ENCODE measurements around the gene TAS2R4.
"Not testable (repeated sequence)": the region's sequence is repeated elsewhere in the genome, so short reads cannot be mapped to it uniquely, and the experiment has no call there.

The TAS2R4 gene, protein sequence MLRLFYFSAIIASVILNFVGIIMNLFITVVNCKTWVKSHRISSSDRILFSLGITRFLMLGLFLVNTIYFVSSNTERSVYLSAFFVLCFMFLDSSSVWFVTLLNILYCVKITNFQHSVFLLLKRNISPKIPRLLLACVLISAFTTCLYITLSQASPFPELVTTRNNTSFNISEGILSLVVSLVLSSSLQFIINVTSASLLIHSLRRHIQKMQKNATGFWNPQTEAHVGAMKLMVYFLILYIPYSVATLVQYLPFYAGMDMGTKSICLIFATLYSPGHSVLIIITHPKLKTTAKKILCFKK

DNA sequence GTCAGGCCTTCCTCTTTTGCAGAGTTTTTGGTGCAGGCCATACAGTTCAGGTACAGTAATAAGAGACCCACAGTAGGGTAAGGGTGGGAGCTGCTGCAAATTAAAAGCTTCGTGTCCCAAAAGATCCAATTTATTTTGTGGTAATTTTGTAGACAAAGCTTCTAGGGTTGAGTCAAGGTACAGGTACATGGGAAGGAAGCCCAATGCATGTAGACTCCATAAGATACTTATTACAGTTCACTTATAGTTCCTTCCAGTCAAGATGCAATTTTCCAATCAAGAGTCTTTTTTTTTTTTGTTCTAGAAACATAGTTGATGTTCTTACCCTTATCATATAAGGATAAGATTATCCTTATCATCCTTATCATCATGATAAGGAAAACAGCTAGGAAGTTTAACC lies at the start of gene TAS2R4:
Gene TAS2R4 (plus strand): TSS at position 301 of the 400 bp plus-strand sequence. CDS start 1,815 bp downstream, outside the sequence.
- no peak for DNase-seq

DNA sequence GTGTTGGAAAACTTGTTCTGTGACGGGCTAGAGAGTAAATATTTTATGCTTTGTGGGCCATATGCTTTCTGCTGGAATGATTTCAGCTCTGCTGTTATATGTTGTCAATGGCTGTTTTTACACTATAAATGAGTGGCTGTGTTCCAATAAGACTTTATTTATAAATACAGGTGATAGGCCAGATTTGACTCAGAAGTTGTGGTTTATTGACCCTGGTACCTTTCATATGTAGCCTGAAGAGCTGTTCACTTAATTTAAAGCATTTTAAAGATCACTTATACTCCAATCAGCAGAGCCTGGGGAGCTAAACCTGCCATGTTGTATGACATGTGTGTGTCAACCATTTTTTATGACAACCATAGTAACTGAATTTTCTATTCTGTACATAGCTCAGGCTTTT lies 47.5 kb upstream of the TAS2R4 start:
- no peak for DNase-seq

DNA sequence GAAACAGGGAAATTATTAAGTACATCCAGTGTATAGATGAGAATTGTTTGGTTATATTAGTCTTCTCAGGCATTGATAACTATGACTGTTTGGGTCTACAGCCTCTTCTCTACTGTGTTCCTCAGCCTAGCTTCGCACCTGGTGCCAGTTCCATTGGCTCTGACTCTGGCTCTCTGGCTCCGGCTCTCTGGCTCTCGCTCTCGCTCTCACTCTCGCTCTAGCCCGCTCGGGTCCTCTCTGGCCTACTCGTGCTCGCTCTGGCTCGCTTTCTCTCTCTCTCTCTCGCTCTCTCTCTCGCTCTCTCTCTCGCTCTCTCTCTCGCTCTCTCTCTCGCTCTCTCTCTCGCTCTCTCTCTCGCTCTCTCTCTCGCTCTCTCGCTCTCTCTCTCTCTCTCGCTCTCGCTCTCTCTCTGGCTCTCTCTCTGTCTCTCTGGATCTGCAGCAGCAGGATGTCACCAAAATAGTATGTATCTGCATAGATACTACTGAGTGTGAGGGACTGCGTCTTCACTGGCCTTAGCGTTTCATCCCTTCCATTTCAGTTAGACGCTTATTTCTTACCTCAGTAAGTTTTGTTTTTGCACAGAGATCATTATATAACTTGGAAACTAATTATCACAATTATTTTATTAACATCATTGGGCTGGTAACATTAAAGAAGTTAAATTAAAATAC lies 44.9 kb upstream of the TAS2R4 start:
- DNase-seq: no peak

DNA sequence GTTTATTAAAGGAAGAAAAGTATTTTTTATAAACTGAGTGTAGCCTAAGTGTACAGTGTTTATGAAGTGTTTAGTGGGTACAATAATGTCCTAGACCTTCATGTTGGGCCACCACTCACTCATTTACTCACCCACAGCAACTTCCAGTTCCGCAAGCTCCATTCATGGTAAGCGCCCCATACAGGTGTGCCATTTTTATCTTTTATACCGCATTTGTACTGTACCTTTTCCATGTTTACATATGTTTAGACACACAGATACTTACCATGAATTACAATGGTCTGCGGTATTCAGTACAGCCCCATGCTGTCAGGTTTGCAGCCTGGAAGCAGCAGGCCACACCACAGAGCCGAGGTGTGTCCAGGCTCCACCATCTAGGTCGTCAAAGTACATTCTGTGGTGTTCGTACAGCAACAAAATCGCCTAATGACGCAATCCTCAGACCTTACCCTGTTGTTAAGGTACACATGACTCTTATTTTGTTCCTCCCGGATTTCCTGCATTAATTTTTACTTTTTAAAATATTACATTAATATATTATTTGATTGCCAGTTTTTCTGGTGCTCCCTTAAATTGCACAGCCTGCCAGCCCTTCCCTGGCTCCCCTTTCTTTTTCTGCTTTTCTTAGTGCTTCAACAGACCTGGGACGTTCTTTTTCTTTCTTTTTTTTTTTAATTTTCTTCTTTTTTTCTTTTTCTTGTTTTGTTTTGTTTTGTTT lies 39.2 kb upstream of the TAS2R4 start:
- DNase-seq: peak; percentile 28

DNA sequence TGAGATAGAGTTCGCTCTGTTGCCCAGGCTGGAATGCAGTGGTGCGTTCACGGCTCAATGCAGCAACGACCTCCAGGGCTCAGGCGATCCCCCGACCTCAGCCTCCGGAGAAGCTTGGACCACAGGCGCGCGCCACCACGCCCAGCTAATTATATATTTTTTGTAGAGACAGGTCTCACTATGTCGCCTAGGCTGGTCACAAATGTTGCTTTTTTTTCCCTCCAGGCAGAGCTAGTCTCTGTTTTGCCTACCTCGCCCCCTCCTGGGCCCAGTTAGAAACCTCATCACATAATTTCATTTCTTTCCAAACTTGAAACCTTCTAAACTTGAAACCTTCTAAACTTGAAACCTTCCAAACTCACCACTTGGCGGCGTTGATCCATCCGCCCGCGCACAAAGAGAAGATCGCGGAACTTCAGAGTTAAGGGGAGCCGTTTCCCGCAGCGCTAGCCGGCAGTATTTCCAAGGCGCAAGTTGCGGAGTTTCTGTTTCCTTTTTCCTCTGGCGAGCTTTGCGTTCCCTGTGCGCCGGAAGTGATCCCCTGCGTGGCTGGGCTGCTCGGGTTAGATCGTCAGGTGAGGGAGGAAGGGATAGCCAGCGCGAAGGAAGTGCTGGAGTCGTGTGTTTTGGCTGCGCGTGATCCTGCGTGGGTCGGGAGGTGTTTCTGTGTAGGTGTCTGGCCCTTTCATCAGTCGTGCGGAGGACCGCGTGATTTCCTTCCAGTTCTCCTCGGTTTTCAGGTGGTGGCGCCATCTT lies 38.5 kb upstream of the TAS2R4 start, which contains the start of gene SSBP1:
Gene SSBP1 (plus strand): TSS at position 523 of the 756 bp plus-strand sequence. CDS start 809 bp downstream, outside the sequence.
- peak; percentile 99 for DNase-seq

DNA sequence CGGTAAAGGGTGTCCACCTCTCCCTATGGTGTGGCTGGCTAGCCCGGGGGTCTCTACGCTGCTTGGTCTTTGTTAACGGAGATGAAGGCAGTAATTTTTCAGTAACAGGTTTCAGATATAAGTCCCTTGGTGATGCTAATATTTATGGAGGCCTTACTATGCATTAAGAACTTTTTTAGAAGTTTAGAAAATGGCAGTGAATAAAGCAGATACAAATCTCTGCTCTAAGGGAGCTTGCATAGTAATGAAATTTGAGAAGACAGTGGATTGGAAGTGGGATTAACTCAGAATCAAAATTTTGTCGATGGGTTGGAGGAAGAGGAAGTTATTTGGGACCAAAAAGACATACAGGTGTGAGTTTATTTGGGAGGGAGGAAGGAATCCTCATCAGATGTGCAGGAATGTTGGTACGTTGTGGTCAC lies 37.9 kb upstream of the TAS2R4 start:
- DNase-seq: no peak

DNA sequence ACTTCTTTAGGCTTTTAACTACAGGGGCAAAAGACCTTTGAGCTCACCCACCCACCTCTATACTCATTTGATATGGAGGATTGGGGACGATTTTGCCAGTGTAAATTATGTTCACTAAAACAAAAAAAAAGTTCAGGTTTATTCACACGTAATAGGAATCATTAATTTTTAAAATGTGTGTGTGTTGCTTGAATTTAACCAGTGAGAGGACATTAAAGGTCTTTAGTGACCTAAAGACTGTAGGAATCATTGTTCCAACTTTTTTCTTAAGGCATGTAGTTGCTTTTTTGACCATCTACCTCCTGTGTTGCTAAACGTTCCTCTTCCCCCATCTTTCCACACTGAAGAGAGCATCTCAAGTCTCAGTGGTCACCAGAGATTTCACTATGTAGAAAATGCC lies 37.2 kb upstream of the TAS2R4 start:
- no peak for DNase-seq

DNA sequence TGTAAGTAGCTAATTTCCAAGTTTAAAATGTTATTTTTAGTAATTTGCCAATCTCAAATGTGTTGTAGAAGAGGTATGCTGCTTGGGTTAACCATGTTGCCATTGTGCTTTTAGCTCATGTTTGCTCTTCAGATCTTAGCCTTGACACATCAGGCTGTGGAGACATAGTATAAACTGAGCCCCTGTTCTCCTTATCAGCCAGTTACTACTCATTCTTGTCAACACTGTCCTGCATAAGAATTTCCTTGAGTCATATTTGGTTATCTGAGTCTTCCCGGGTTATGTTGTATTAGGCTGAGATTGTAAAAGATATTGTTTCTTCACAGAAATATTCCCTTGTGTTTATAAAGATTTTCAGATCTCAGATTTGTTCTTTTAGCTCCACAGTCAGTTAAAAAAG lies 34.2 kb upstream of the TAS2R4 start:
- DNase-seq: no peak

DNA sequence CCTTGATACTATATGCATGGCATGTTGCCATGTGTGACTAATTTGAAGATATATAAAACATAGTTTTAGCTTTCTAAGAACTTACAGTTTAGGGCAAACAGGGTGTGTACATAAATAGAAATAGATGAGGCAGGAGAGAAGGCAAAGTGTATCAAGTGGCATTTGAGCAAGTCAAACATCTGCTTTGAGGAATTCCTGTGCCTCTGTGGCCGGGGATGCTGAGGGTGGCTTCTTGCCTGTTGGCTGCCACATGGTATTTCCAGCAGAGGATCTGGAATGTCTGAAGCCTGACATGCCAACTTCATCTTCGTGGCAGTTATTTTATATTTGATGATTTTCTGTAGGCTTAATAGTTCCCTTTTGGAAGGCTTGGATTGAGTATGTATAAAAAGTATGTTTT lies 32.3 kb upstream of the TAS2R4 start:
- DNase-seq: no peak

DNA sequence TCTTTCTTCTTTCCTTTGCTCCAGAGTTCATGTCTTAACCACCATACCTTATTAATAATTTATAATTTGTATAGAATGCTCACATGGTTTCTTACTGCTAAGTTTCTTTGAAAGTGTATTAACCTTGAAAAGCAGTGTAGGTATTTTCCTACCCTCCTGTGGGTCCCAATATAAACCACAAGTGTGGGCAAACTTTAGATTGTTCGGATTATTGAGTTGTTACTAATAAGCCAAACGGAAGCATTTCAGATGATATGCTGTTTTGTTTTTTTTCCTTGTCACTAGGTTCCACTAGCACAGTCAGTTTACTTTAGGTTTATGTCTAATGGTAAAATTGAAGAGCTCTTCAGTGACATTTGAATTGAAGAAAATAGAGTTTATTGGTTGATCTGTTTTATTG lies 28.1 kb upstream of the TAS2R4 start:
- no peak for DNase-seq

DNA sequence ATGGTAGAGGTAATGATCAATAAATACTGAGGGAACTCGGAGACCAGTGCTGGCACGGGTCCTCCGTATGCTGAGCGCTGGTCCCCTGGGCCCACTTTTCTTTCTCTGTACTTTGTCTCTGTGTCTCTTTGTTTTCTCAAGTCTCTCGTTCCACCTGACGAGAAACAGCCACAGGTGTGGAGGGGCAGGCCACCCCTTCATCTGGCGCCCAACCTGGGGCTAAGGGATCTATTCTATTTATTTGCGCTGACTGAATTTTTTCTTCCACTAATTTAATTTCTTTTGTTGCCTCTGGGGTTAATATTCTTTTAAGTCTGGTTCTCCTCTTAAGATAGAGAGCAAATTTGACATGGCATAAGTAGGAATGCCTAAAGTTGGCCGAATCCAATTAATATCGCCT lies 24.6 kb upstream of the TAS2R4 start:
- DNase-seq: not testable (repeated sequence)

DNA sequence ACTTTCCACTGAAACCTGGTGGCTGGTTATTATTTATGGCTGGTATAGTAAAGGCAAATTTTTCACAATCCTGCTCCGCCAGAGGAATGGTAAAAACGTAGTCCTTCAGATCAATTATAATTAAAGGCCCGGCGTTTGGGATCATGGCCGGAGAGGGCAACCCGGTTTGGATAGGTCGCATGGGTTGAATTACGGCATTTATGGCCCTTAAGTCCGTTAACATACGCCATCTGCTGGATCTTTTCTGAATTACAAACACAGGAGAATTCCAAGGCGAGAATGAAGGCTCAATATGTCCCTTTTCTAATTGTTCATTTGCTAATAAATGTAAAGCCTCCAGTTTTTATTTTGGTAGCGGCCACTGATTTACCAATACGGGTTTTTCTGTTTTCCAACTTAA lies 23.8 kb upstream of the TAS2R4 start:
- DNase-seq: no peak

DNA sequence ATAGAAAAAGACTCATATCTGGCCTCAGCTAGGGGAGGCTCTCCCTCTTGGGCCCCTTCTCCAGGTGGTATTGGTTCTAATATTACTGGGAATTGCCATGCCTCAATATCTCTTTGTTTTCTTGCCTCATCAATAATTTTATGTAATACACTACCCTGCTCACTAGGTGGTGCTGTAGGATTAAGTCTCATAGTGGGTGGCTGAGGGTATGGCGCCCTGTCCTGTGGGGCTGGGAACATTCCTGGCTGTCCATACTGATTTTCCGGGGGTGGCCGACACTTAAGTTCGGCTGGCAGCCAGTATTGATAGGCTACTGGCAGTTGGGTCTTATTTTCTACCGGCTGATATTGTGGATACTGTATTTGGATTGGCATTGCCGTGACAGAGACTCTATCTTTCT lies 21.5 kb upstream of the TAS2R4 start:
- DNase-seq: no peak

DNA sequence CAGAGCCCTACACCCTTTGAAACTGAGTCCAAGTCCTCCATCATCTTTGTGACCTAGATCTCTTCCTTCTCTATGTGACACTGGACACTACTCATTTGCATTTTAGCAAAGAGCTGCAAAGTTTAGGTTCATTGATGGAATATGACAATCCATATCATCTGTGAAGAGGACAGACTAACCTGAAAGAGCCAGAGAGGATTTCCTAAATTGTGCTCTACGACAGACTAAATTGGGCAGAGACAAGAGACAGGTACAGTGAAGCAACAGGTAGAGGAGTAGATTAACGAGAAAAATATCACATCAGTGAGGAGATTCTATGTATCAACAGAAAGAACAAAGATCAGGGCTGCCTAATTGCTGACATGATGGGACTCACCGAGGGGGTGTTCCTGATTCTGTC lies 12.7 kb upstream of the TAS2R4 start, which contains the start of gene TAS2R3:
Gene TAS2R3 (plus strand): TSS at position 301 of the 400 bp plus-strand sequence. CDS start 62 bp downstream, at position 363.
- DNase-seq: no peak

DNA sequence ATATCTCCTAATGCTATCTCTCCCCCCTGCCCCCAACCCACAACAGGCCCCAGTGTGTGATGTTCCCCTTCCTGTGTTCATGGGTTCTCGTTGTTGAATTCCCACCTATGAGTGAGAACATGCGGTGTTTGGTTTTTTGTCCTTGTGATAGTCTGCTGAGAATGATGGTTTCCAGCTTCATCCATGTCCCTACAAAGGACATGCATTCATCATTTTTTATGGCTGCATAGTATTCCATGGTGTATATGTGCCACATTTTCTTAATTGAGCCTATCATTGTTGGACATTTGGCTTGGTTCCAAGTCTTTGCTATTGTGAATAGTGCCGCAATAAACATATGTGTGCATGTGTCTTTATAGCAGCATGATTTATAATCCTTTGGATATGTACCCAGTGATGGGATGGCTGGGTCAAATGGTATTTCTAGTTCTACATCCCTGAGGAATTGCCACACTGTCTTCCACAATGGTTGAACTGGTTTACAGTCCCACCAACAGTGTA lies 6.3 kb upstream of the TAS2R4 start:
- DNase-seq: not testable (repeated sequence)

DNA sequence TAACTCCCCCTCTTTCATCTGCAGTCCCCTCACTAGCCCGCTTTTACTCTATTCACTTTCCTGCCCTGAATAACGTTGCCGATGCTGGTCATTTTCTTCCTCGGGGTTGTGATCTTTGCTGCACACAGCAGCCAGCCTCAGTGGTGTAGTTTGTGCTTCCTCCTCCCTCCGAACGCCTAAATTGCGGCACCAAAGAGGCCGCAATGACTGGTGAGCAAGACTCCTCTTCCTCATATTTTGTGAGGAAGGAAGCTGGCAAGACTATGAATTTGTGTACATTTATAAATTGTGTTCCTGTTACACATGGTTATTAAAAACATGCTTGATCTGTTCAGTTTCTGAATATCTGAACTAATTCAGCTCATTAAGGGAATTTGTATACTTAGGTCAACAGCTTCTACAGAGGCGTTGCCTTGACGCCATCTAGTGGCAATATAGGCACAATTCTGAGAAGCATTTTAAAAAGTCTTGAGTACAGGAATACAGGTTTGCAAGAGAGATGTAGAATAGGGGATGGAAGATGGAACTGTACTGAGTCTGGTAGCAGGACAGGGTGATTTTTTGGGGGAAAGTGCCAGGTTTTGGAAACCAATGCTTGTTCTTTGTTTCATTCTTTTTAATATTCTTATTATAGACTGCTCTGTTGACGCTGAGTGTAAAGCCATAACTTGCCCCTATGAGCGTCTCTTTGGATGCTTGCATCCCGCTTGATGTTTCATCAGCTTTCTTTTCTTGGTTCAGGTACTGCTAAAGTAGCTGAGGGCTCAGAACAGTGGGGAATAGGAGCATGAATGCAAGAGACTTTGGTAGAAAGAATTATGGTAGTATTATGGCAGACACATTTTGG lies 9.5 kb downstream of the TAS2R4 start:
- DNase-seq: peak; percentile 10

DNA sequence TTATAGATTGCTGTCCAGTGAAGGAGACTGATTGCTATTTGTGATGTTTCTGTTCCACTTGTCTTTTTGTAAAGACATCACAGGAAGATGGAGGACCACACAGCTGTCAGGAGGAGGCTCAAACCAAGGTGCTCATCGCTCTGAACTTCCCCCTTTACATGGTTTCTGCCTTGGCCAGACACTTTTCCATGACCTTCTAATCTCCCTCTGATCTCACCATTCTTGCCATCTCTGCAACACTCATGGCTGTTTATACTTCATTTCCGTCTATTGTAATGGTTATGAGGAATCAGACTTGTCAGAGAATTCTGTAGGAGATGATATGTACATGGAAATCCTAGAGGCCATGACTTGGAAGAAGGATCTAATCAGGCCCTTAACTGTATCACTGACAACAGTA lies 11.8 kb downstream of the TAS2R4 start:
- no peak for DNase-seq

DNA sequence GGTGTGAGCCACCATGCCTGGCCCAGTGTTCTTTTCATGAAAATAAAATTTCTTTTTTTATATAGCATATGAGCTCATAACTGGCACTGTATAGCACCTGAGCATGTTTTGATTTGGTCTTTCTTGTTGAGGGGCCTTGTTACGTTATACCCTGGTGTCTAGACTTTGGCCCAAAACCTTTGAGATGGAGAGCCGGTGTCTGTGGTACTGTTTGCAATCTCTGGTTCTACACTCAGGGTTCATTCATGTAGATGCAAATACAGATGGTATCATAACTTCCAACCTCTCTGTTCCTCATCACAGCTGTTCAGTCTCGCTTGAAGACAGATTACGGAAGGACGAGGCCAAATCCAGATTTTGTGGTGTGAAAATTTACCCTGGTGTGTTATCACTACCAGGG lies 13.4 kb downstream of the TAS2R4 start, which contains the start of gene TAS2R5:
Gene TAS2R5 (plus strand): TSS at position 301 of the 400 bp plus-strand sequence. CDS start 145 bp downstream, outside the sequence.
- no peak for DNase-seq

DNA sequence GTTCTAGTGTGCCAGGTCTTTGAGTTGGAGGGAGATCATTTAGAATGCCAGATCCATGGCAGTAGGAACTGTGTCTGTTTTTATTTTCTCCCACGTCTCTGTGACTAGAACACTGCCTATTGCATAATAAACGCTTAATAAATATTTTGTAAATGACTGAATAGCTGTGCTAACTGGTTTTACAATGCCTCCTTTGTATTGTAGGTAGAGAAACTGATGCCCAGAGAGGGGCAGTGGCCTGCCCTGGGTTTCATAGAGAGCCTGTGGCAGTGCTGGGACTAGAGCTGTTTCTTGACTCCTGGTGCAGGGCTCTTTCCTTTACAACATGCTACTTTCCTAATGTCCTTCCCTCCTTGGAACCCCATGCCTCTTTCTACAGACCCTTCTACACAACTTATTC lies 16.1 kb downstream of the TAS2R4 start:
- DNase-seq: no peak

DNA sequence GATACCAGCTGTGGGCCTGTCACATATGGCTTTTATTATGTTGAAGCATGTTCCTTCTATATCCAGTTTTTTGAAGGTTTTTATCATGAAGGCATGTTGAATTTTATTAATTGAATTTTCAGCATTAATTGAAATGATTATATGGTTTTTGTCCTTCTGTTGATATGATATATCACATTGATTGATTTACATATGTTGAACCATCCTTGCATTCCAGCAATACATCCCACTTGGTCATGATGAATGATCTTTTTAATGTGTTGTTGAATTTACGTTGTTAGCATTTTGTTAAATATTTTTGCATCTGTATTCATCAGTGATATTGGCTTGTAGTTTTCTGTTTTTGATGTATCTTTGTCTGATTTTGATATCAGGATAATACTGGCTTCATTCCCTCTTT lies 43.6 kb downstream of the TAS2R4 start:
- no peak for DNase-seq

DNA sequence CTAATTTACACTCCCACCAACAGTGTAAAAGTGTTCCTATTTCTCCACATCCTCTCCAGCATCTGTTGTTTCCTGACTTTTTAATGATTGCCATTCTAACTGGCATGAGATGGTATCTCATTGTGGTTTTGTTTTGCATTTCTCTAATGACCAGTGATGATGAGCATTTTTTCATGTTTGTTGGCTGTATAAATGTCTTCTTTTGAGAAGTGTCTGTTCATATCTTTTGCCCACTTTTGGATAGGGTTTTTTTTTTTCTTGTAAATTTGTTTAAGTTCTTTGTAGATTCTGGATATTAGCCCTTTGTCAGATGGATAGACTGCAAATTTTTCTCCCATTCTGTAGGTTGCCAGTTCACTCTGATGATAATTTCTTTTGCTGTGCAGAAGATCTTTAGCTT lies 46.0 kb downstream of the TAS2R4 start:
- not testable (repeated sequence) for DNase-seq

All from NCI-H2227 treated with DMSO at 0.1 percent for 48 hours (cell line).